Measurements from ENCODE around the gene PRDM16. TPM values are rescaled to one million over a fixed set of nuclear protein-coding genes. Genes with fewer than 3 reads are reported as not detected.
A peak's percentile ranks its signal among the peaks of the same experiment; 100 is the strongest.

The PRDM16 gene
- polyA plus RNA-seq, 3 donors: not detected

DNA sequence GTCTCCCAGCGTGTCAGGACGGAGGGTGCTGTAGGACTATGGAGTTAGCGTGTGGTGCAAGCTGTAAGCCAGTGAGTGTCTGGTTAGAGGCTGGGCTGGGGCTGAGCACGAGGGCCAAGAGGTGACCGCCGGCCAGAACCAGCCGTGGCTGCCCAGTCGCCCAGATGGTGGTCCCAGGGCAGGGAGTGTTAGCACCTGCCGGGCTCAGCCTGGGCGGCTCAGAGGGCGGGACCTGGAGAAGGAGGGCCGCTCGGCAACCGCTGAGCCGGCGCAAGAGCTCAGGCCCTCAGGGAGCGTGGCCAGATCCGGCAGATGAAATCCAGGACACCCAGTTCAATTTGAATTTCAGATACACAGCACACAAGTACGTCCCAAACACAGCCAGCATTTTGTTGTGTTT is 87.9 kb downstream of the PRDM16 start:
- intact Hi-C loops (cut with micrococcal nuclease): no loop called here
- H3K4me3 Mint-ChIP-seq: peak overlapping the region in 1 of 2 donors; percentile 60
- Histone ChIP-seq H3K4me3 (replicated peaks in 1 of 3; ENCODE audit: low read depth in 2 of 3, low read length in 3 of 3) (no peak overlapping the region), H3K9ac (ENCODE audit: insufficient read depth, low read length, poor library complexity, severe bottlenecking) (no peak overlapping the region), H3K9me3 (replicated peaks in 1 of 2; ENCODE audit: control insufficient read depth in 1 of 2, insufficient read depth in 1 of 2, low read length in 2 of 2) (no peaks in the 10 kb centered on the region), H3K27me3 (ENCODE audit: control insufficient read depth in 2 of 2, insufficient read depth in 2 of 2, low read length in 2 of 2) (peaks cover 8 to 43% of the 10 kb centered on the region in 2 donors), H3K79me2 (ENCODE audit: insufficient read depth, low read length) (no peaks in the 10 kb centered on the region), H3K4me2 (replicated peaks; ENCODE audit: extremely low read depth, low read length, poor library complexity, severe bottlenecking) (no peak overlapping the region), H2AFZ (ENCODE audit: insufficient read depth, low read depth, low read length, poor library complexity, severe bottlenecking) (no peak overlapping the region), H3K36me3 (replicated peaks in 1 of 2; ENCODE audit: control insufficient read depth in 1 of 2, insufficient read depth in 2 of 2, low read length in 2 of 2) (no peaks in the 10 kb centered on the region), H4K20me1 (ENCODE audit: insufficient read depth, low read length) (no peaks in the 10 kb centered on the region), H3K27ac (ENCODE audit: low read depth in 1 of 2, low read length in 2 of 2) (no peak overlapping the region), H3K4me1 (ENCODE audit: control insufficient read depth in 1 of 2, insufficient read depth in 2 of 2, low read length in 2 of 2) (no peaks in the 10 kb centered on the region)
- TF ChIP-seq, protein P1, sequence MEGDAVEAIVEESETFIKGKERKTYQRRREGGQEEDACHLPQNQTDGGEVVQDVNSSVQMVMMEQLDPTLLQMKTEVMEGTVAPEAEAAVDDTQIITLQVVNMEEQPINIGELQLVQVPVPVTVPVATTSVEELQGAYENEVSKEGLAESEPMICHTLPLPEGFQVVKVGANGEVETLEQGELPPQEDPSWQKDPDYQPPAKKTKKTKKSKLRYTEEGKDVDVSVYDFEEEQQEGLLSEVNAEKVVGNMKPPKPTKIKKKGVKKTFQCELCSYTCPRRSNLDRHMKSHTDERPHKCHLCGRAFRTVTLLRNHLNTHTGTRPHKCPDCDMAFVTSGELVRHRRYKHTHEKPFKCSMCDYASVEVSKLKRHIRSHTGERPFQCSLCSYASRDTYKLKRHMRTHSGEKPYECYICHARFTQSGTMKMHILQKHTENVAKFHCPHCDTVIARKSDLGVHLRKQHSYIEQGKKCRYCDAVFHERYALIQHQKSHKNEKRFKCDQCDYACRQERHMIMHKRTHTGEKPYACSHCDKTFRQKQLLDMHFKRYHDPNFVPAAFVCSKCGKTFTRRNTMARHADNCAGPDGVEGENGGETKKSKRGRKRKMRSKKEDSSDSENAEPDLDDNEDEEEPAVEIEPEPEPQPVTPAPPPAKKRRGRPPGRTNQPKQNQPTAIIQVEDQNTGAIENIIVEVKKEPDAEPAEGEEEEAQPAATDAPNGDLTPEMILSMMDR (IDR thresholded peaks at IDR 0.05): no peak
- H3K27me3 Mint-ChIP-seq (ENCODE audit: low read depth in 3 of 3): peaks cover 51 to 67% (median 54%) of the 10 kb centered on the region in 3 donors
- DNase-seq: no peak
- no peaks in the 10 kb centered on the region for H3K36me3 Mint-ChIP-seq
- H3K4me1 Mint-ChIP-seq: peaks cover 2% of the 10 kb centered on the region
- 87% methylated on average over 18 of the region's 19 CpGs for WGBS (ENCODE audit: insufficient coverage)
- H3K9me3 Mint-ChIP-seq: peaks cover 0 to 2% (median 0%) of the 10 kb centered on the region in 7 donors
- H3K27ac Mint-ChIP-seq: no peak overlapping the region

DNA sequence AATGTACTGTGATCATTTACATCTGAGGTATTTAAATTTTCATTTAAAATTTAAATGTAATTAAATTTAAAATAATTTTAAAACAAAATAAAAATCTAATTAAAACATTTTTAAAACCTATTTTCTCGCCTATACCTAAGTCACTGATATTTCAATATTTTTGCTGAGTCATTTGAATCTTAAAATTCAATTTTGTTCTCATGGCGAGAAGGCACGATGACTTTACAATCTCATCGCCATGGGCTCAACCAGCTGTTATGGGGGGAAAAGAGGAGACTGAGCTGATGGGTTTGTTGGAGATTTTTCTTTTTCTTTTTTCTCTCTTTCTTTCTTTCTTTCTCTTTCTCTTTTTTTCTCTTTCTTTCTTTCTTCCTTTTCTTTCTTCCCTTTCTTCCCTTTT is 89.3 kb downstream of the PRDM16 start:
- Mint-ChIP-seq H3K36me3 (no peaks in the 10 kb centered on the region), H3K4me1 (peaks cover 2% of the 10 kb centered on the region), H3K27ac (no peak overlapping the region), H3K4me3 (no peak overlapping the region), H3K9me3 (peaks cover 0 to 3% (median 0%) of the 10 kb centered on the region in 7 donors), H3K27me3 (ENCODE audit: low read depth in 3 of 3) (peaks cover 56 to 71% (median 57%) of the 10 kb centered on the region in 3 donors)
- no peaks in the 10 kb centered on the region for H3K36me3 ChIP-seq (replicated peaks in 1 of 2; ENCODE audit: control insufficient read depth in 1 of 2, insufficient read depth in 2 of 2, low read length in 2 of 2)
- TF ChIP-seq, protein P1 (IDR thresholded peaks at IDR 0.05): no peak
- H3K4me2 ChIP-seq (replicated peaks; ENCODE audit: extremely low read depth, low read length, poor library complexity, severe bottlenecking): no peak overlapping the region
- intact Hi-C loops (cut with micrococcal nuclease): no loop called here
- no peaks in the 10 kb centered on the region for H4K20me1 ChIP-seq (ENCODE audit: insufficient read depth, low read length)
- no peak for DNase-seq
- no peaks in the 10 kb centered on the region for H3K4me1 ChIP-seq (ENCODE audit: control insufficient read depth in 1 of 2, insufficient read depth in 2 of 2, low read length in 2 of 2)
- no peak overlapping the region for H3K27ac ChIP-seq (ENCODE audit: low read depth in 1 of 2, low read length in 2 of 2)
- H3K4me3 ChIP-seq (replicated peaks in 1 of 3; ENCODE audit: low read depth in 2 of 3, low read length in 3 of 3): no peak overlapping the region
- no peaks in the 10 kb centered on the region for H3K79me2 ChIP-seq (ENCODE audit: insufficient read depth, low read length)
- H3K27me3 ChIP-seq (ENCODE audit: control insufficient read depth in 2 of 2, insufficient read depth in 2 of 2, low read length in 2 of 2): peaks cover 8 to 45% of the 10 kb centered on the region in 2 donors
- no peaks in the 10 kb centered on the region for H3K9me3 ChIP-seq (replicated peaks in 1 of 2; ENCODE audit: control insufficient read depth in 1 of 2, insufficient read depth in 1 of 2, low read length in 2 of 2)
- WGBS (ENCODE audit: insufficient coverage): no CpG with 5 or more reads among the region's 4 CpGs
- no peak overlapping the region for H3K9ac ChIP-seq (ENCODE audit: insufficient read depth, low read length, poor library complexity, severe bottlenecking)
- H2AFZ ChIP-seq (ENCODE audit: insufficient read depth, low read depth, low read length, poor library complexity, severe bottlenecking): no peak overlapping the region

Data from CD14-positive monocyte (primary cell).